Epithelial cell of proximal tubule (primary cell): ENCODE data around the gene ASTN2. TPM values are rescaled to one million over a fixed set of nuclear protein-coding genes. Genes with fewer than 3 reads are reported as not detected.

Experiments
- DNase-seq: peaks from one replicate; pipeline ENCODE4 v3.0.0-alpha.2; 2011; ENCODE audit warnings: low read depth
- H3K4me3 ChIP-seq: 2 replicates; pipeline ENCODE4 v1.5.1; 2011; ENCODE audit warnings: low read depth, mild to moderate bottlenecking, low read length
- total RNA-seq: library from RNA; depleted of rRNA; stranded (reverse); fragments of >200 nt; gene quantifications from 2 replicates; pipeline ENCODE4 v1.2.3, GENCODE V29; 2015
- TF ChIP-seq, protein P1 (sequence below): conservative IDR thresholded peaks from 2 replicates; pipeline ENCODE4 v1.5.1; 2012; ENCODE audit warnings: low read depth, mild to moderate bottlenecking, low read length

The ASTN2 gene
- total RNA-seq, 1 donor from 2014 or later, result 4.4 TPM

DNA sequence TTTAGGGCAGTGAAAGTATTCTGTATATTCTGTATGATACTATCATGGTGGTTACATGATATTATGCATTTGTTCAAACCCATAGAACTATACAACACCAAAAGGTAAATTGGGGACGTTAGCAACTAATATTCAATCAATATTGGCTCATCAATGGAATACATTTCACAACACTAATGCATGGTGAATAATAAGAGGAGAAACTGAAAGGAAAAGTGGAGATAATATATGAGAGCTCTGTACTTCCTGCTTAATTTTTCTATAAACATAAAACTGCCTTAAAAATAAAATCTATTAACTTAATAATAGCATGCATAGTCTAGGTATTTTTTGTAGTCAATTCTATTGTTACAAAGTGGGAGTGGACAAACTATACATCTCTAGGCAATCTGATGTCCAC lies 661.5 kb downstream of the ASTN2 start:
- no peak for DNase-seq
- TF ChIP-seq, protein P1, sequence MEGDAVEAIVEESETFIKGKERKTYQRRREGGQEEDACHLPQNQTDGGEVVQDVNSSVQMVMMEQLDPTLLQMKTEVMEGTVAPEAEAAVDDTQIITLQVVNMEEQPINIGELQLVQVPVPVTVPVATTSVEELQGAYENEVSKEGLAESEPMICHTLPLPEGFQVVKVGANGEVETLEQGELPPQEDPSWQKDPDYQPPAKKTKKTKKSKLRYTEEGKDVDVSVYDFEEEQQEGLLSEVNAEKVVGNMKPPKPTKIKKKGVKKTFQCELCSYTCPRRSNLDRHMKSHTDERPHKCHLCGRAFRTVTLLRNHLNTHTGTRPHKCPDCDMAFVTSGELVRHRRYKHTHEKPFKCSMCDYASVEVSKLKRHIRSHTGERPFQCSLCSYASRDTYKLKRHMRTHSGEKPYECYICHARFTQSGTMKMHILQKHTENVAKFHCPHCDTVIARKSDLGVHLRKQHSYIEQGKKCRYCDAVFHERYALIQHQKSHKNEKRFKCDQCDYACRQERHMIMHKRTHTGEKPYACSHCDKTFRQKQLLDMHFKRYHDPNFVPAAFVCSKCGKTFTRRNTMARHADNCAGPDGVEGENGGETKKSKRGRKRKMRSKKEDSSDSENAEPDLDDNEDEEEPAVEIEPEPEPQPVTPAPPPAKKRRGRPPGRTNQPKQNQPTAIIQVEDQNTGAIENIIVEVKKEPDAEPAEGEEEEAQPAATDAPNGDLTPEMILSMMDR, result no peak
- no peak overlapping the region for H3K4me3 ChIP-seq

DNA sequence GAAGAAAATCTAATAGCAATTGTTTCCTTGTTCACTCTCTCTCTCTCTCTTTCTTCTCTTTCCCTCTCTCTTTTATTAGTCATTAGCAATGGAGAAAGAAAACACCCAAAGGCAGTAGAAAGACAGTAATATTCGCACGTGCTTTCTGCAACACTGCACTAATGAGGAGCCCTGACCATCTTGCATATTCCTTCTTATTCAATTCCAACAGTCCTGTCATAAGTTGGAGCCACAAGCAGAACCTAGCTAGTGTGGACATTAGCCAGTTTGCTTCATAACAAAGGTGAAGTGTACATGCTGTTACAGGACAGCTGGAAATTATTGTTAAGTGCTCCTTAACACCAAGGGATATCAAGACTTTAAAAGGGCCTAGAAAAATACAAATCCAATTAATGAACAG lies 664.3 kb downstream of the ASTN2 start:
- TF ChIP-seq, protein P1, result no peak
- H3K4me3 ChIP-seq, result no peak overlapping the region

DNA sequence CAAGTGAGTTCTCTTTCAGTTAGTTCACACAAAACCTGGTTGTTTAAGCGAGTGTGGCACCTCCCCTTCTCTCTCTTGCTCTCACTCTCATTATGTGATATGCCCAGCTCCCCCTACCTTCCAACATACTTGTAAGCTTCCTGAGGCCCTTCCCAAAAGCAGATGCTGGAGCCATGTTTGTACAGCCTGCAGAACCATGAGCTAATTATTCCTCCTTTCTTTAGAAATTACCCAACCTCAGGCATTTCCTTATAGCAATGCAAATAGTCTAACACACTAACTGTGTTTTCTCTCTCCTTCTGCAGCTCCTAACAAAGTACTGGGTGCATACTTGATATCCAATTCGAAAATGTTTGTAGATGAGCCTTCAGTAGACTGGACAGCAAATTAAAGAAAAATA lies 665.1 kb downstream of the ASTN2 start:
- TF ChIP-seq, protein P1, result no peak
- DNase-seq, result no peak
- H3K4me3 ChIP-seq, result no peak overlapping the region

More for the DNA sequence above, 664.3 kb downstream of the ASTN2 start:
- no peak for DNase-seq

DNA sequence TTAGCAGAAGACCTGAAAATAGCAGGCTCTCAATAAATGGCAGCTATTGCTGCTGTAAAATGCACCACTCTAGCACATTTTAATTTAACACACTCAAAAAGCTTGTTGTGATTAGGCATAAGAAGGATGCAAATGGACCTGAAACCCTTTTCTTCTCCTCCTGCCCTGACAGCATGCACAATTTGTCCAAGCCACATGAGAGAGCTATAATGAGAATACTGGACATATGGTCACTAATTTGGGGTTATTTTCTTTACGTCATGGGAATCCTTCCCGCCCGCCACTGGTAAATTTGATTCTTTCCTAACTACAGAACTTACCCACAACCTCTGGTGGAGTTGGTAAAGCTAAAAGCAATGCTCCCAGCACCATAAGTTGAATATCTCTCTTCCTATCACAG lies 665.7 kb downstream of the ASTN2 start:
- no peak overlapping the region for H3K4me3 ChIP-seq
- TF ChIP-seq, protein P1, result no peak
- DNase-seq, result no peak

DNA sequence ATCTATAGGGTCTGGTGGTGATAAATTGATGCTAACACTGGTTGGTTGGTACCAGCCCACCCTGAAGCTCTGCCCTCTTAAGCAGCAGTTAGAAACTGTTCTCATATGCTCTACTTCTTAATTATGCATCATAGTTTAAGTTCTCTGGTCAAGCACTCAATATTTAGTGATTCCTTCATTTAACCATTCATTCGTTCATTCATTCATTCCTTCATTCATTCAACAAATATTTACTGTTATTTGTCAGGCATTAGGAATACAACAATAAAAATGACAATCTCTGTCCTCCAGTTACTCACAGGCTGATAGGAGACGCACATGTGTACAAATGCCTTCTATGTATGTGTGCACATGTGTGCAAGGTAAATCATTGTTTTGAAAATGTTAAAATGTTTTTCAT lies 673.1 kb downstream of the ASTN2 start:
- H3K4me3 ChIP-seq, result no peak overlapping the region
- TF ChIP-seq, protein P1, result no peak

DNA sequence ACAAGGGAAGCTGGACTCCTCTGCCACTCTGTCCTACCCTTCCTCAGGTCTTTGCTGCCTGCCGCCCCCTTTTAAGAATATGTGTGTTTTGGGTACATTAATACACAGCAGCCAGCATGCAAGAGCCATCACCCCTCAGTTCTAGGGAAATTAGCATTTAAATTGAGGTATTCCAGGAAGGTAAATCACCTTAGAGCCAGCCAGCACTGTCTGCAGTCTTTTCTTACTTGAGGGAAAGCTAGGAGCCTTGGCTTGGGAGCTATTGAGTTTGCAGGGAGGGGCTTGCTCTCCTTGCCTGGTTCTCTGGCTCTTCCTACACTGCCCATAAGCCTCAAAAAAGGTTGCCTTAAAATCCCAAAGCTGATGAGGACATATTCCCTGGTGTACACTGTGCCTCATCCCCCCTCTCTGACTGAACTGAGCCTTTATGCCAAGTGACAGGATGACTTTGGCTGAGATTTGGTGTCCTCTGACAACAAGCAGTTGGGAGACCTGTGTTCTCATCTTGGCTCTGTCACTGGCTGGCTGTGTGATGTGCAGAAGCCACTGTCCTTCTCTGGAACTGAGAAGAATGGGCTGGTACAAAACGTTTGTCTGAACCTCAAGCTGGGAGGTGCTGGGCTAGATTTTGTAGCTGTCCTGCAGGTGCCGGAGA lies 673.6 kb downstream of the ASTN2 start:
- DNase-seq, result no peak
- TF ChIP-seq, protein P1, result no peak
- no peak overlapping the region for H3K4me3 ChIP-seq

More for the DNA sequence above, 673.1 kb downstream of the ASTN2 start:
- DNase-seq, result no peak

DNA sequence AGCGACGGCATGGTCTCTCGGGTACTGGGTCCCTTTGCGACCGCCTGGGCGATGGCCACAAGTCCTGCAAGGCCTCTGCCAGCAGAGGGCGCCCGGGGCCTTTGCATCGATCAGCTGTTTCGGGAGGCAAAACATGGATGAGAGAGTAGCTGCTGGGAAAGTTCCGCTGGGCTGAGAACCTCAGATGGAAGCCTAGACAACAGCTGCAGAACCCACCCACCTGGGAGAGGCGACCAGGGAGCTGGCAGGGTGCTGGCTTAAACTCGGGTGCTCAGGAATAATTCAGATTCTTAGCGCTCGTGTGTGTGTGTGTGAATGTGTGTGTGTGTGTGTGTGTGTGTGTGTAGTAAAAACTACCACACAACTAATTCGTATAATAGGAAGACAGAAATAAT lies 677.7 kb downstream of the ASTN2 start:
- TF ChIP-seq, protein P1, result peak; percentile 98
- DNase-seq, result peak; percentile 12
- no peak overlapping the region for H3K4me3 ChIP-seq
